HG02571 (cell line): ENCODE data around the gene GHITM.
A peak's percentile ranks its signal among the peaks of the same experiment; 100 is the strongest.
"Not testable (repeated sequence)": the region's sequence is repeated elsewhere in the genome, so short reads cannot be mapped to it uniquely, and the experiment has no call there.

Experiments used
- ATAC-seq: cut with Tn5 transposase; IDR thresholded peaks from one replicate; pipeline ENCODE4 v1.9.1; 2021; ENCODE audit warnings: mild to moderate bottlenecking, moderate library complexity; ENCODE audit not compliant: unreplicated experiment

GHITM gene

GRCh38 chr10:84139126-84140035 lies at the start of gene GHITM:
Gene GHITM, plus strand, starts transcription at chr10:84139509. Its CDS starts 1,992 bp downstream, at chr10:84141501.
- ATAC-seq: peak; percentile 99

- no peak for ATAC-seq
Observed at GRCh38 chr10:84095811-84096497, 43.4 kb upstream of the GHITM start.

- ATAC-seq: no peak
Observed at GRCh38 chr10:84097787-84098353, 41.4 kb upstream of the GHITM start.

- ATAC-seq: no peak
Observed at GRCh38 chr10:84098667-84099066, 40.6 kb upstream of the GHITM start.

- ATAC-seq: no peak
Observed at GRCh38 chr10:84101042-84101441, 38.3 kb upstream of the GHITM start.

GRCh38 chr10:84108797-84109196 lies 30.5 kb upstream of the GHITM start:
- ATAC-seq: no peak

- not testable (repeated sequence) for ATAC-seq
Observed at GRCh38 chr10:84109772-84110171, 29.5 kb upstream of the GHITM start.

GRCh38 chr10:84113468-84113867 lies 25.8 kb upstream of the GHITM start:
- not testable (repeated sequence) for ATAC-seq

GRCh38 chr10:84114088-84114667 lies 25.1 kb upstream of the GHITM start:
- ATAC-seq: no peak

- ATAC-seq: not testable (repeated sequence)
Observed at GRCh38 chr10:84117204-84117603, 22.1 kb upstream of the GHITM start.

- ATAC-seq: no peak
Observed at GRCh38 chr10:84117686-84118394, 21.5 kb upstream of the GHITM start.

- no peak for ATAC-seq
Observed at GRCh38 chr10:84118395-84119006, 20.8 kb upstream of the GHITM start.

GRCh38 chr10:84123362-84123761 lies 15.9 kb upstream of the GHITM start:
- no peak for ATAC-seq

GRCh38 chr10:84125910-84126784 lies 13.2 kb upstream of the GHITM start:
- not testable (repeated sequence) for ATAC-seq

GRCh38 chr10:84126785-84127167 lies 12.5 kb upstream of the GHITM start:
- no peak for ATAC-seq

GRCh38 chr10:84135836-84136235 lies 3.5 kb upstream of the GHITM start:
- ATAC-seq: no peak

- ATAC-seq: no peak
Observed at GRCh38 chr10:84137811-84138210, 1.5 kb upstream of the GHITM start.

- ATAC-seq: no peak
Observed at GRCh38 chr10:84138478-84139125, 707 bp upstream of the GHITM start.

GRCh38 chr10:84140036-84140379 lies 699 bp downstream of the GHITM start:
- no peak for ATAC-seq
